Measurements from ENCODE around the gene HDAC9. TPM values are rescaled to one million over a fixed set of nuclear protein-coding genes. Genes with fewer than 3 reads are reported as not detected.

The HDAC9 gene
- total RNA-seq, 1 experiment from 2014 or later: 7.7 TPM

DNA sequence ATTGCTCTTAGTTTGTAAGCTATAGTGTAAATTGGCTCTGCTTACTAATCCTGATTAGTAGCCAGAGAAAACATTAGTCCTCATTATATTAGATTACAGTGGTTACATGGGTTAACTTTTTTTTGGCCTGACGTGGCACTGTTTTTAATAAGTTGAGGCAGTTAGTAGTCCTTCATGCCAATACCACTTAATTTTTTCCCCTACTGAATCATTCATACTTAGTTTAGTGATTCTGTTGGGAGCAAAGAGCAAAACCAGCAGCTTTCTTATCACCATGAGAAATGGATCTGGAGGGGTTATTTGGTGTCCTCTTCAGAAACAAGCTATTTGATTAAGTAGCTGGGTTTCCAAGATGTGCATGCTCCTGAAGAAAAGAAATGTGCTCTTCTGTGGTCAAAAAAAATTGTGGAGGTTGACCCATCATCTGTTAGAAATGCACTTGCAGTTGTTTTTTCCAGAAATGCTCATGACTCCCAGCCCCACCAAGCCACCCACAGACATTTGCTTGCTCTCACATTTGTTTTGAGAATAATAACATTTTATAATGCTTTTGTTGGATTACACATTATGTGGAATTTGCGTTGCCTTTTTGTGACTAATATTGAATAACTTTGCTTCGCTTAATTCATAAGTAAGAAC is 258.5 kb downstream of the HDAC9 start:
- Histone ChIP-seq H3K14ac (ENCODE audit: insufficient read depth, low read length) (no peak overlapping the region), H2BK20ac (ENCODE audit: low read depth, low read length, poor library complexity, severe bottlenecking) (no peak overlapping the region), H3K27ac (ENCODE audit: insufficient read length, low read depth, low read length) (no peak overlapping the region), H3K18ac (ENCODE audit: insufficient read length, low read depth, low read length) (no peak overlapping the region), H4K8ac (replicated peaks; ENCODE audit: insufficient read length, low read depth, low read length) (no peak overlapping the region), H3K4me2 (ENCODE audit: insufficient read depth, insufficient read length, low read length) (no peak overlapping the region), H4K91ac (ENCODE audit: insufficient read length, low read depth, low read length) (no peak overlapping the region), H4K5ac (ENCODE audit: insufficient read length, low read depth, low read length) (no peak overlapping the region), H3K56ac (ENCODE audit: insufficient read length, low read depth, low read length) (no peak overlapping the region), H2BK12ac (ENCODE audit: insufficient read length, low read depth, low read length) (no peak overlapping the region), H3K9me3 (ENCODE audit: control insufficient read depth, low read depth, low read length) (no peaks in the 10 kb centered on the region), H2BK120ac (ENCODE audit: low read depth, low read length, poor library complexity, severe bottlenecking) (no peak overlapping the region), H2AK5ac (ENCODE audit: insufficient read length, low read length) (no peak overlapping the region), H3K23ac (ENCODE audit: insufficient read length, low read depth, low read length) (no peak overlapping the region), H2BK5ac (ENCODE audit: insufficient read length, low read length) (no peak overlapping the region), H3K4ac (ENCODE audit: low read depth, low read length) (no peak overlapping the region), H2AFZ (ENCODE audit: low read length) (no peak overlapping the region), H3K23me2 (ENCODE audit: insufficient read length, low read depth, low read length, poor library complexity, severe bottlenecking) (no peaks in the 10 kb centered on the region), H3T11ph (ENCODE audit: low read length) (no peak overlapping the region), H3K79me1 (ENCODE audit: insufficient read depth, low read depth, low read length, poor library complexity, severe bottlenecking) (no peaks in the 10 kb centered on the region), H2BK15ac (ENCODE audit: low read depth, low read length) (no peak overlapping the region), H4K20me1 (ENCODE audit: control insufficient read depth, insufficient read depth, insufficient read length) (no peaks in the 10 kb centered on the region), H3K79me2 (ENCODE audit: insufficient read depth, low read length) (no peaks in the 10 kb centered on the region), H3K4me1 (ENCODE audit: insufficient read depth, low read length) (no peaks in the 10 kb centered on the region), H3K9ac (ENCODE audit: extremely low read depth, insufficient read length, low read length) (no peak overlapping the region), H3K27me3 (ENCODE audit: insufficient read depth, low read length) (no peaks in the 10 kb centered on the region)
- no peaks in the 10 kb centered on the region for H3K4me1 Mint-ChIP-seq
- no peak overlapping the region for H3K4me3 Mint-ChIP-seq
- H3K27ac Mint-ChIP-seq: no peak overlapping the region
- no peaks in the 10 kb centered on the region for H3K36me3 Mint-ChIP-seq (ENCODE audit: insufficient read depth in 1 of 3, low read depth in 3 of 3)
- DNase-seq: no peak
- no peaks in the 10 kb centered on the region for H3K9me3 Mint-ChIP-seq
- no CpG with 5 or more reads among the region's 3 CpGs for WGBS (ENCODE audit: extremely low coverage, insufficient read length, low lambda C conversion rate)
- no peaks in the 10 kb centered on the region for H3K27me3 Mint-ChIP-seq (ENCODE audit: low read depth)
- TF ChIP-seq, protein P1, sequence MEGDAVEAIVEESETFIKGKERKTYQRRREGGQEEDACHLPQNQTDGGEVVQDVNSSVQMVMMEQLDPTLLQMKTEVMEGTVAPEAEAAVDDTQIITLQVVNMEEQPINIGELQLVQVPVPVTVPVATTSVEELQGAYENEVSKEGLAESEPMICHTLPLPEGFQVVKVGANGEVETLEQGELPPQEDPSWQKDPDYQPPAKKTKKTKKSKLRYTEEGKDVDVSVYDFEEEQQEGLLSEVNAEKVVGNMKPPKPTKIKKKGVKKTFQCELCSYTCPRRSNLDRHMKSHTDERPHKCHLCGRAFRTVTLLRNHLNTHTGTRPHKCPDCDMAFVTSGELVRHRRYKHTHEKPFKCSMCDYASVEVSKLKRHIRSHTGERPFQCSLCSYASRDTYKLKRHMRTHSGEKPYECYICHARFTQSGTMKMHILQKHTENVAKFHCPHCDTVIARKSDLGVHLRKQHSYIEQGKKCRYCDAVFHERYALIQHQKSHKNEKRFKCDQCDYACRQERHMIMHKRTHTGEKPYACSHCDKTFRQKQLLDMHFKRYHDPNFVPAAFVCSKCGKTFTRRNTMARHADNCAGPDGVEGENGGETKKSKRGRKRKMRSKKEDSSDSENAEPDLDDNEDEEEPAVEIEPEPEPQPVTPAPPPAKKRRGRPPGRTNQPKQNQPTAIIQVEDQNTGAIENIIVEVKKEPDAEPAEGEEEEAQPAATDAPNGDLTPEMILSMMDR (conservative IDR thresholded peaks at IDR 0.05): no peak

Data from H9 (cell line).